Thyroid gland (tissue), 4 donors: ENCODE results near the gene KCNJ14.
A peak's percentile ranks its signal among the peaks of the same experiment; 100 is the strongest.

Experiments used
- CTCF ChIP-seq, 6 experiments: fragments of 200-600 bp in 3 of 6; fragments of 450-650 bp in 3 of 6; sonication (generic) in 3 of 6; IDR thresholded peaks; one replicate each; pipeline ENCODE4 v1.5.1; 2016 to 2019; ENCODE audit warnings: antibody characterized with exemption in 6 of 6, mild to moderate bottlenecking in 2 of 6, inconsistent platforms in 1 of 6, moderate library complexity in 1 of 6
- POLR2A ChIP-seq, 2 donors: fragments of 450-650 bp; IDR thresholded peaks; one replicate each; pipeline ENCODE4 v1.6.1; 2017; ENCODE audit warnings: antibody characterized with exemption in 2 of 2, mild to moderate bottlenecking in 2 of 2, moderate library complexity in 1 of 2

GRCh38 chr19:48506138-48506733 is 50.9 kb downstream of the KCNJ14 start:
- TF ChIP-seq CTCF (IDR thresholded peaks at IDR 0.05) = peak in 5 of 6 experiments; percentile 16 to 70 (median 46)
- TF ChIP-seq POLR2A (IDR thresholded peaks at IDR 0.05) = no peak
